ENCODE data around the gene TMCC2.
"Not testable (repeated sequence)": the region's sequence is repeated elsewhere in the genome, so short reads cannot be mapped to it uniquely, and the experiment has no call there.

The TMCC2 gene

DNA sequence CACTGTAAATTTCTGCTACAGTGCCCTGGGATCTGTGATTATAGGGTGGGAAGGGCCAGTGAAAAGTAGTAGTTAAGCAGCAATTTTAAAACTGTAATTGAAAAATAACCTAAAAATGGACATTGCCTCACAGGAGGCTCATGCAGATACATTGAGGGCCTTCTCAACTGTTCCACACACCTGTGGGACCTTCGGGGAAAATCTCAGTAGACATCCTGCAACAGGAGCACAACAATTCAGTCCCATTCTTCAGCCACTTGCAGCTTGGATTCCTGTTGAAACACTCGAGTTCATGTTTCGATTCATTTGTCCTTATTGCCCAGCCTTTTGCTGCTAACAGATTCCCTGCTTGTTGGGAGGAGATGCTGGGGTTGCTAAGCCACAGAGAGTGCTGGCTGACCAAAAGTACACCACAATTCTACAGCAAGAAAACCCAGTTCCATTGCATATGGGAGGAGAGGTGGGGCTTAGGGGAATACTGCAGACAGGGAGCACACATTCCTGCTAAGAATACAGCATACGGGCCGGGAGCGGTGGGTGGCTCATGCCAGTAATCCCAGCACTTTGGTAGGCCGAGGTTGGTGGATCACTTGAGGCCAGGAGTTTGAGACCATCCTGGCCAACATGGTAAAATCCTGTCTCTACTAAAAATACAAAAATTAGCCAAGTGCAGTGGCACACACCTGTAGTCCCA lies 4.5 kb downstream of the TMCC2 start:
- H3K36me3 ChIP-seq (replicated peaks; ENCODE audit: insufficient read depth, low read length) = no peaks in the 10 kb centered on the region
- H3K27ac ChIP-seq (ENCODE audit: low read length) = peak overlapping the region; percentile 48; the same call in 1 of the 2 replicates
- peak overlapping the region; percentile 28; the same call in 1 of the 2 replicates for H3K9ac ChIP-seq (ENCODE audit: low read length)
- TF ChIP-seq EZH2phosphoT487 (IDR thresholded peaks at IDR 0.05; ENCODE audit: low read length) (no peak), EZH2 (optimal IDR thresholded peaks at IDR 0.05; ENCODE audit: low read depth, low read length) (no peak)
- TF ChIP-seq, protein P1, sequence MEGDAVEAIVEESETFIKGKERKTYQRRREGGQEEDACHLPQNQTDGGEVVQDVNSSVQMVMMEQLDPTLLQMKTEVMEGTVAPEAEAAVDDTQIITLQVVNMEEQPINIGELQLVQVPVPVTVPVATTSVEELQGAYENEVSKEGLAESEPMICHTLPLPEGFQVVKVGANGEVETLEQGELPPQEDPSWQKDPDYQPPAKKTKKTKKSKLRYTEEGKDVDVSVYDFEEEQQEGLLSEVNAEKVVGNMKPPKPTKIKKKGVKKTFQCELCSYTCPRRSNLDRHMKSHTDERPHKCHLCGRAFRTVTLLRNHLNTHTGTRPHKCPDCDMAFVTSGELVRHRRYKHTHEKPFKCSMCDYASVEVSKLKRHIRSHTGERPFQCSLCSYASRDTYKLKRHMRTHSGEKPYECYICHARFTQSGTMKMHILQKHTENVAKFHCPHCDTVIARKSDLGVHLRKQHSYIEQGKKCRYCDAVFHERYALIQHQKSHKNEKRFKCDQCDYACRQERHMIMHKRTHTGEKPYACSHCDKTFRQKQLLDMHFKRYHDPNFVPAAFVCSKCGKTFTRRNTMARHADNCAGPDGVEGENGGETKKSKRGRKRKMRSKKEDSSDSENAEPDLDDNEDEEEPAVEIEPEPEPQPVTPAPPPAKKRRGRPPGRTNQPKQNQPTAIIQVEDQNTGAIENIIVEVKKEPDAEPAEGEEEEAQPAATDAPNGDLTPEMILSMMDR (IDR thresholded peaks at IDR 0.05; ENCODE audit: low read length) = no peak
- H3K4me2 ChIP-seq (ENCODE audit: low read depth, low read length) = peak overlapping the region; percentile 75
- H3K27me3 ChIP-seq (replicated peaks; ENCODE audit: insufficient read depth, low read length) = 0 out of 2 replicates have a peak, but pooled peaks cover 1% of the 10 kb centered on the region
- H3K4me1 ChIP-seq (ENCODE audit: low read length) = peaks cover 22% of the 10 kb centered on the region
- peaks cover 47% of the 10 kb centered on the region for H3K79me2 ChIP-seq (ENCODE audit: low read length)
- no peak for DNase-seq
- no peaks in the 10 kb centered on the region for H3K9me2 ChIP-seq (replicated peaks; ENCODE audit: insufficient read depth, low read length)
- peak overlapping the region; percentile 69 for H3K4me3 ChIP-seq (ENCODE audit: low read length)
- H3K9me3 ChIP-seq (replicated peaks; ENCODE audit: insufficient read depth, low read length) = no peaks in the 10 kb centered on the region
- H3F3A ChIP-seq (ENCODE audit: insufficient read depth, low read length) = peaks cover 45% of the 10 kb centered on the region
- H2AFZ ChIP-seq (ENCODE audit: low read length) = no peak overlapping the region
- no peaks in the 10 kb centered on the region for H4K20me1 ChIP-seq (ENCODE audit: insufficient read depth, low read length)

DNA sequence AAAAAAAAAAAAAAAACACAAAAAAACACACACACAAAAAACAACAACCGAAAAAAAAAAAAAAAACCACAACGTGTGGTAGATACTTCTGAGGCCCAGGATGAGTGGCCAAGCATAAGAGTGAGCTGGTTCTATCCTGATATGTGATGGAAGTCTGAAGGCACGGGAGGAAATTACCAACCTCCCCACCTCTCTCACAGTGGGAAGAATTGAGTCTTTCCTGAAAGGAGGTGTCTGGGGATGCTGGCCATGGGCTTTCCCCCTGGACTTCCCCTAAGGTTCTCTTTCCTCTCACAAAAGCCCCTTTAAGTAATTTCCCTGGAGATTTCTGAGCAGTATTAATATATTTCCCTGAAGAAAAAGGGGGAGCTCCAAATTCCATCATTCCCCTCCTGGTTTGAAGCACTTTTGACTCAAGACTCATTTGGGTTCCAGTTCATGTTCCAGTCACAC lies 5.2 kb downstream of the TMCC2 start:
- Histone ChIP-seq H3K4me3 (ENCODE audit: low read length) (no peak overlapping the region), H3K9me2 (replicated peaks; ENCODE audit: insufficient read depth, low read length) (no peaks in the 10 kb centered on the region), H3K4me1 (ENCODE audit: low read length) (peaks cover 28% of the 10 kb centered on the region), H4K20me1 (ENCODE audit: insufficient read depth, low read length) (no peaks in the 10 kb centered on the region), H2AFZ (ENCODE audit: low read length) (no peak overlapping the region), H3K4me2 (ENCODE audit: low read depth, low read length) (no peak overlapping the region), H3K9ac (ENCODE audit: low read length) (no peak overlapping the region), H3K27ac (ENCODE audit: low read length) (no peak overlapping the region), H3K27me3 (replicated peaks; ENCODE audit: insufficient read depth, low read length) (no peaks in the 10 kb centered on the region), H3K79me2 (ENCODE audit: low read length) (peaks cover 47% of the 10 kb centered on the region), H3K36me3 (replicated peaks; ENCODE audit: insufficient read depth, low read length) (no peaks in the 10 kb centered on the region), H3K9me3 (replicated peaks; ENCODE audit: insufficient read depth, low read length) (no peaks in the 10 kb centered on the region), H3F3A (ENCODE audit: insufficient read depth, low read length) (peaks cover 50% of the 10 kb centered on the region)
- TF ChIP-seq EZH2phosphoT487 (IDR thresholded peaks at IDR 0.05; ENCODE audit: low read length) (no peak), EZH2 (optimal IDR thresholded peaks at IDR 0.05; ENCODE audit: low read depth, low read length) (no peak)
- TF ChIP-seq, protein P1 (IDR thresholded peaks at IDR 0.05; ENCODE audit: low read length) = no peak
- no peak for DNase-seq

DNA sequence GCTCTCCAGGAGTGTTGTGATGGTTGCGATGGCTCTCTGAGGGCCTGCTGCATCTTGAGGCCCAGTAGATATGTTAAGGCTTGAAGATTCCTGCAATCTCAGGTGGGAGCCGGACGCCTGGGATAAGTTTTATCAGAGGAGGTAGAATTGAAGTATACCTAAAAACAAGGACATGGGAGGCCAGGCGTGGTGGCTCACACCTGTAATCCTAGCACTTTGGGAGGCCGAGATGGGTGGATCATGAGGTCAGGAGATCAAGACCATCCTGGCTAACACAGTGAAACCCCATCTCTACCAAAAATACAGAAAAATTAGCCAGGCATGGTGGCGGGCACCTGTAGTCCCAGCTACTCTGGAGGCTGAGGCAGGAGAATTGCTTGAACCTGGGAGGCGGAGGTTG lies 6.2 kb downstream of the TMCC2 start:
- DNase-seq; H3K9me3 ChIP-seq (replicated peaks; ENCODE audit: insufficient read depth, low read length): not testable (repeated sequence)

DNA sequence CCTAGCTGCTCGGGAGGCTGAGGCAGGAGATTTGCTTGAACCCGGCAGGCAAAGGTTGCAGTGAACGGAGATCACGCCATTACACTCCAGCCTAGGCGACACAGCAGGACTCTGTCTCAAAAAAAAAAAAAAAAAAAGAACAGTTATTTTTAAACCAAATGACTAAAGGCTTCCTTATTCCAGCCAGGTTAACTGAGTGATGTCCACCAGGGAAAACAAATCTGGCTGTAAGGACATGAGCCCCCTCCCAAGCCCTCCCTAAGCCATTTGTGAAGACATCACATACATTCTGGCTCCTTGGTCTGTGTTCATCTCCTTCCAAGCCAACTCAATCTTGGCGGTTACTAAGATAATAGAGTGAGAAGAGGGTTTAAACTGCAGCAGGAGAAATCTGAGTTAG lies 8.2 kb downstream of the TMCC2 start:
- Histone ChIP-seq H3K27me3 (replicated peaks; ENCODE audit: insufficient read depth, low read length) (no peaks in the 10 kb centered on the region), H2AFZ (ENCODE audit: low read length) (no peak overlapping the region), H3K9me3 (replicated peaks; ENCODE audit: insufficient read depth, low read length) (no peaks in the 10 kb centered on the region), H3K9ac (ENCODE audit: low read length) (no peak overlapping the region), H3K4me1 (ENCODE audit: low read length) (peaks cover 45% of the 10 kb centered on the region), H3K36me3 (replicated peaks; ENCODE audit: insufficient read depth, low read length) (no peaks in the 10 kb centered on the region), H3K9me2 (replicated peaks; ENCODE audit: insufficient read depth, low read length) (no peaks in the 10 kb centered on the region), H3F3A (ENCODE audit: insufficient read depth, low read length) (peaks cover 37% of the 10 kb centered on the region), H3K4me2 (ENCODE audit: low read depth, low read length) (no peak overlapping the region), H3K79me2 (ENCODE audit: low read length) (peaks cover 64% of the 10 kb centered on the region), H3K4me3 (ENCODE audit: low read length) (no peak overlapping the region), H4K20me1 (ENCODE audit: insufficient read depth, low read length) (no peaks in the 10 kb centered on the region), H3K27ac (ENCODE audit: low read length) (no peak overlapping the region)
- TF ChIP-seq EZH2phosphoT487 (IDR thresholded peaks at IDR 0.05; ENCODE audit: low read length) = no peak
- TF ChIP-seq EZH2 (optimal IDR thresholded peaks at IDR 0.05; ENCODE audit: low read depth, low read length) = no peak
- TF ChIP-seq, protein P1 (IDR thresholded peaks at IDR 0.05; ENCODE audit: low read length) = no peak
- no peak for DNase-seq

More for the DNA sequence above, 6.2 kb downstream of the TMCC2 start:
- H3K9me2 ChIP-seq (replicated peaks; ENCODE audit: insufficient read depth, low read length); H3K27me3 ChIP-seq (replicated peaks; ENCODE audit: insufficient read depth, low read length); H4K20me1 ChIP-seq (ENCODE audit: insufficient read depth, low read length); H3K4me3 ChIP-seq (ENCODE audit: low read length); H3K27ac ChIP-seq (ENCODE audit: low read length); H3K9ac ChIP-seq (ENCODE audit: low read length); H3K36me3 ChIP-seq (replicated peaks; ENCODE audit: insufficient read depth, low read length); H2AFZ ChIP-seq (ENCODE audit: low read length); H3K4me2 ChIP-seq (ENCODE audit: low read depth, low read length): not testable (repeated sequence)
- H3F3A ChIP-seq (ENCODE audit: insufficient read depth, low read length) = peaks cover 49% of the 10 kb centered on the region
- peaks cover 37% of the 10 kb centered on the region for H3K4me1 ChIP-seq (ENCODE audit: low read length)
- peaks cover 56% of the 10 kb centered on the region for H3K79me2 ChIP-seq (ENCODE audit: low read length)
